Mucosa of rectum (tissue), 2 donors: ENCODE measurements around the gene CENPA.

Source experiments
- H3K27ac ChIP-seq, 2 donors: one replicate each; pipeline ENCODE4 v1.7.0; 2013; ENCODE audit warnings: inconsistent platforms in 2 of 2, low read depth in 2 of 2, low read length in 2 of 2
- H3K27me3 ChIP-seq, 2 donors: one replicate each; pipeline ENCODE4 v1.7.0; 2013; ENCODE audit warnings: low read length in 2 of 2; ENCODE audit not compliant: control insufficient read depth in 2 of 2, insufficient read depth in 2 of 2
- H3K36me3 ChIP-seq, 2 donors: one replicate each; pipeline ENCODE4 v1.7.0; 2013; ENCODE audit warnings: low read length in 2 of 2; ENCODE audit not compliant: control insufficient read depth in 2 of 2, insufficient read depth in 2 of 2
- H3K4me1 ChIP-seq, 2 donors: one replicate each; pipeline ENCODE4 v1.7.0; 2013; ENCODE audit warnings: low read length in 2 of 2, mild to moderate bottlenecking in 1 of 2; ENCODE audit not compliant: control insufficient read depth in 2 of 2, insufficient read depth in 2 of 2
- H3K4me3 ChIP-seq, 2 donors: one replicate each; pipeline ENCODE4 v1.7.0; 2013; ENCODE audit warnings: low read length in 2 of 2
- H3K9ac ChIP-seq, 2 donors: one replicate each; pipeline ENCODE4 v1.7.0; 2013; ENCODE audit warnings: low read length in 2 of 2, low read depth in 1 of 2, mild to moderate bottlenecking in 1 of 2
- H3K9me3 ChIP-seq, 2 donors: one replicate each; pipeline ENCODE4 v1.7.0; 2013; ENCODE audit warnings: low read length in 2 of 2; ENCODE audit not compliant: control insufficient read depth in 2 of 2
- donor health status: healthy.
- donor health status: Normal muscosa, but diverticular disease.

The CENPA gene

GRCh38 chr2:26770986-26771586 lies 14.8 kb upstream of the CENPA start:
- peak overlapping the region; percentile 43 to 61 for H3K27ac ChIP-seq
- H3K4me1 ChIP-seq: peaks cover 17 to 24% of the 10 kb centered on the region in 2 donors
- no peak overlapping the region for H3K9ac ChIP-seq
- H3K27me3 ChIP-seq: no peaks in the 10 kb centered on the region
- no peak overlapping the region for H3K4me3 ChIP-seq
- H3K9me3 ChIP-seq: no peaks in the 10 kb centered on the region
- H3K36me3 ChIP-seq: peaks cover 17 to 18% of the 10 kb centered on the region in 2 donors

GRCh38 chr2:26772064-26773001 lies 13.5 kb upstream of the CENPA start:
- Histone ChIP-seq H3K9ac (no peak overlapping the region), H3K4me1 (peaks cover 17 to 24% of the 10 kb centered on the region in 2 donors), H3K27ac (peak overlapping the region; percentile 61 to 68), H3K27me3 (no peaks in the 10 kb centered on the region), H3K9me3 (no peaks in the 10 kb centered on the region), H3K4me3 (no peak overlapping the region), H3K36me3 (peaks cover 25% of the 10 kb centered on the region in 2 donors)

GRCh38 chr2:26776195-26776800 lies 9.6 kb upstream of the CENPA start:
- Histone ChIP-seq H3K9me3 (no peaks in the 10 kb centered on the region), H3K36me3 (peaks cover 46 to 49% of the 10 kb centered on the region in 2 donors), H3K4me1 (peaks cover 21 to 25% of the 10 kb centered on the region in 2 donors)

DNA sequence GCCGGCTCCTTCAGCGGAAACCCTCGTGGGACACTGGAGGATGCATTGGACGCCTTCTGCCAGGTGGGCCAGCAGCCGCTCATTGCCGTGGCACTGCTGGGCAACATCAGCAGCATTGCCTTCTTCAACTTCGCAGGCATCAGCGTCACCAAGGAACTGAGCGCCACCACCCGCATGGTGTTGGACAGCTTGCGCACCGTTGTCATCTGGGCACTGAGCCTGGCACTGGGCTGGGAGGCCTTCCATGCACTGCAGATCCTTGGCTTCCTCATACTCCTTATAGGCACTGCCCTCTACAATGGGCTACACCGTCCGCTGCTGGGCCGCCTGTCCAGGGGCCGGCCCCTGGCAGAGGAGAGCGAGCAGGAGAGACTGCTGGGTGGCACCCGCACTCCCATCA lies 7.8 kb upstream of the CENPA start:
- no peaks in the 10 kb centered on the region for H3K27me3 ChIP-seq
- H3K4me3 ChIP-seq: no peak overlapping the region
- H3K36me3 ChIP-seq: peaks cover 46 to 49% of the 10 kb centered on the region in 2 donors
- H3K9me3 ChIP-seq: no peaks in the 10 kb centered on the region
- H3K4me1 ChIP-seq: peaks cover 10 to 11% of the 10 kb centered on the region in 2 donors
- H3K9ac ChIP-seq: no peak overlapping the region
- H3K27ac ChIP-seq: peak overlapping the region in 1 of 2 donors; percentile 32

More at GRCh38 chr2:26776195-26776800, 9.6 kb upstream of the CENPA start:
- Histone ChIP-seq H3K9ac (no peak overlapping the region), H3K27me3 (no peaks in the 10 kb centered on the region), H3K27ac (no peak overlapping the region), H3K4me3 (no peak overlapping the region)

DNA sequence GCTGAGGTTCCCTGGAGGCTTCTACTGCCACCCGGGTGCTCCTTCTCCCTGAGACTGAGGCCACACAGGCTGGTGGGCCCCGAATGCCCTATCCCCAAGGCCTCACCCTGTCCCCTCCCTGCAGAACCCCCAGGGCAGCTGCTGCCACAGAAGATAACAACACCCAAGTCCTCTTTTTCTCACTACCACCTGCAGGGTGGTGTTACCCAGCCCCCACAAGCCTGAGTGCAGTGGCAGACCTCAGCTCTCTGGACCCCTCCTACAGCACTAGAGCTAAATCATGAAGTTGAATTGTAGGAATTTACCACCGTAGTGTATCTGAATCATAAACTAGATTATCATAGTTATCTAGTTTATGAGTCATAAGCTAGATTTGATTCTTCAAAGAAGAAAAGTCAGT lies 7.3 kb upstream of the CENPA start:
- Histone ChIP-seq H3K9ac (no peak overlapping the region), H3K9me3 (no peaks in the 10 kb centered on the region), H3K36me3 (peaks cover 46 to 49% of the 10 kb centered on the region in 2 donors), H3K27ac (peak overlapping the region in 1 of 2 donors; percentile 32), H3K27me3 (no peaks in the 10 kb centered on the region), H3K4me3 (no peak overlapping the region), H3K4me1 (peaks cover 10 to 11% of the 10 kb centered on the region in 2 donors)

- H3K9me3 ChIP-seq: no peaks in the 10 kb centered on the region
- no peaks in the 10 kb centered on the region for H3K27me3 ChIP-seq
- peaks cover 13 to 15% of the 10 kb centered on the region in 2 donors for H3K4me1 ChIP-seq
- H3K36me3 ChIP-seq: peaks cover 38 to 39% of the 10 kb centered on the region in 2 donors
- no peak overlapping the region for H3K9ac ChIP-seq
- H3K4me3 ChIP-seq: no peak overlapping the region
- H3K27ac ChIP-seq: no peak overlapping the region
Measured at GRCh38 chr2:26780203-26780760, 5.6 kb upstream of the CENPA start.

DNA sequence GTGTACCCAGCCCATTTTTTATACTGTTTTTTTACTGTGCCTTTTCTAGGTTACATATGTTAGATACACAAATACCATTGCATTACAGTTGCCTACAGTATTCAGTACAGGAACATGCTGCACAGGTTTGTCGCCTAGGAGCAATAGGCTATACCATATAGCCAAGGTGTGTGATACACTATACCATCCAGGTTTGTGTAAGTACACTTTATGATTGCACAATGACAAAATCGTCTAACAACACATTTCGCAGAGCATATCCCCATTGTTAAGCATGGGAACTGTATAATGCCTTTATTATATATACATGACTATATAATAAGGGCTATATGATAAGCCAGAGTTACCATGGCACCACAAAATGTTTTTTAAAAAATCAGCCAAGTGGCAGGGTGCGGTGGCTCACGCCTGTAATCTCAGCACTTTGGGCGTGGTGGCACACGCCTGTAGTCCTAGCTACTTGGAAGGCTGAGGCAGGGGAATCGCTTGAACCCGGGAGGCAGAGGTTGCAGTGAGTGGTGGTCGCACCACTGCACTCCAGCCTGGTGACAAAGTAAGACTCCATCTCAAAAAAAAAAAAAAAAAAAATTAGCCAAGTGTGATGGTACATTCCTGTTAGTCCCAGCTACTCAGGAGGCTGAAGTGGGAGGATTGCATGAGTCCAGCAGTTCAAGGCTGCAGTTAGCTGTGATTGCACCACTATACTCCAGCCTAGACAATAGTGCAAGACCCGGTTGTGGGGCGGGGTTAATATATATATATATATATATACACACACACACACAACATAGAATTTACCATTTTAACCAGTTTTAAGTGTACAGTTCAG lies 2.8 kb upstream of the CENPA start:
- Histone ChIP-seq H3K4me1 (peaks cover 18 to 20% of the 10 kb centered on the region in 2 donors), H3K27ac (peak overlapping the region; percentile 14 to 29), H3K4me3 (no peak overlapping the region)

GRCh38 chr2:26784570-26785234 lies 1.2 kb upstream of the CENPA start:
- Histone ChIP-seq H3K9me3 (no peaks in the 10 kb centered on the region), H3K36me3 (peaks cover 6 to 10% of the 10 kb centered on the region in 2 donors), H3K27me3 (no peaks in the 10 kb centered on the region), H3K9ac (no peak overlapping the region), H3K4me3 (no peak overlapping the region), H3K4me1 (peaks cover 8 to 14% of the 10 kb centered on the region in 2 donors), H3K27ac (no peak overlapping the region)

More for the DNA sequence above, 2.8 kb upstream of the CENPA start:
- Histone ChIP-seq H3K27me3 (no peaks in the 10 kb centered on the region), H3K36me3 (peaks cover 14 to 19% of the 10 kb centered on the region in 2 donors), H3K9me3 (no peaks in the 10 kb centered on the region), H3K9ac (no peak overlapping the region)
